Right ventricle myocardium superior (tissue), 1 donor: ENCODE measurements around the gene TNRC6A. TPM values are rescaled to one million over a fixed set of nuclear protein-coding genes. Genes with fewer than 3 reads are reported as not detected.
A peak's percentile ranks its signal among the peaks of the same experiment; 100 is the strongest.
"Not testable (repeated sequence)": the region's sequence is repeated elsewhere in the genome, so short reads cannot be mapped to it uniquely, and the experiment has no call there.

Experiments used
- ATAC-seq: fragments of 200-7000 bp; cut with Tn5 transposase; one replicate; pipeline ENCODE4 v1.9.1; 2020; ENCODE audit warnings: mild to moderate bottlenecking; ENCODE audit not compliant: poor library complexity
- DNase-seq: peaks from one replicate; pipeline ENCODE4 v3.0.0-alpha.2; 2020
- intact Hi-C: fragments of 100-400 bp; cut with DNase I; formaldehyde crosslinking; loops from one replicate; pipeline ENCODE4 v1.11.2; 2022
- total RNA-seq: library from RNA; stranded (reverse); fragmentation: NEBNext Ultra II Directional; extraction: Animal tissue kit (Norgen Biotek cat#: 25700); gene quantifications from one replicate; pipeline ENCODE4 v1.2.1, GENCODE V29; 2021
- donor health status: DM: no; HTN: yes; CAD: no; lungs with severe emphysema.

The TNRC6A gene
- total RNA-seq, 1 donor from 2014 or later: 35.6 TPM

DNA sequence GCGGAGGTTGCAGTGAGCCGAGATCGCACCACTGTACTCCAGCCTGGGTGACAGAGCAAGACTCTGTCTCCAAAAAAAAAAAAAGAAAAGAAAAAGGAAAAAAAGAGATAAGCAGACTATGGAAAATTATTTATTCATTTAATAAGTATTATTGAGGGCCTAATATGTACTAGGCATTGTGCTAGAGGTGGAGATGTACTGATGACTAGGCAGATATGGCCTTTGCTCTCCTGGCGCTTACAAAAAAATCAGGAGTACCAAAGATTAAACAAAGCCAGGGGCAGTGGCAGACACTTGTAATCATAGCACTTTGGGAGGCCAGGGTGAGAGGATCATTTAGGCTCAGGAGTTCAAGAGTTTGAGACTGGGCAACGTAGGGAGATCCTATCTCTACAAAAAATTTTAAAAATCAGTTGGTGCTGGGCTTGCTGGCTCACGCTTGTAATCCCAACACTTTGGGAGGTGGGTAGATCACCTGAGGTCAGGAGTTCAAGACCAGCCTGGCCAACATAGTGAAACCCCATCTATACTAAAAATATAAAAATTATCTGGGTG lies 10.4 kb upstream of the TNRC6A start:
- intact Hi-C loops: no loop called here
- ATAC-seq (no peak), DNase-seq (no peak)

- ATAC-seq (no peak), DNase-seq (no peak)
- intact Hi-C loops: no loop called here
Observed at GRCh38 chr16:24721830-24722238, 7.6 kb upstream of the TNRC6A start.

- DNase-seq (no peak), ATAC-seq (no peak)
- intact Hi-C loops: no loop called here
Observed at GRCh38 chr16:24723663-24724062, 5.8 kb upstream of the TNRC6A start.

GRCh38 chr16:24728011-24728410 lies 1.4 kb upstream of the TNRC6A start:
- intact Hi-C loops: no loop called here
- ATAC-seq (no peak), DNase-seq (no peak)

DNA sequence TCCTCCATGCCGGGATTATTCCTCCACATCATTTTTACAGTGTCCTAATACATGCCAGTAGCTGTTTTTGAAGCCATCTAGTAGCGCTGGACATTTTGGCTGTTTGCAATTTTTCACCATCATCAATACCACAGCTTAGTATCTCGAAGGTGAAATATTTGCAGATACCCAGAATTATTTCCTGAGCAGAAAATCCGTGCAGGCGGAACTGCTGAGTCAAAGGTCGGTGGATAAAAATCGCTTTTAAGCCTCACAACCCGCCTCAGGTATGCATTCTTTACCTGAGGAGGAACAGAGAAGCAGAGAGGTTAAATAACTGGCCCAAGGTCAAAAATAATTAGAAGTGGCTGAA lies 584 bp upstream of the TNRC6A start:
- ATAC-seq (no peak), DNase-seq (no peak)
- intact Hi-C loops: no loop called here

- peak; percentile 45 for DNase-seq
- intact Hi-C loops: loop anchor here (2.0 kb wide), 1 partner anchor 47 kb away; no protein-coding TSS in a partner anchor
- peak; percentile 9 for ATAC-seq
Observed at GRCh38 chr16:24729951-24730815, 732 bp downstream of the TNRC6A start.

DNA sequence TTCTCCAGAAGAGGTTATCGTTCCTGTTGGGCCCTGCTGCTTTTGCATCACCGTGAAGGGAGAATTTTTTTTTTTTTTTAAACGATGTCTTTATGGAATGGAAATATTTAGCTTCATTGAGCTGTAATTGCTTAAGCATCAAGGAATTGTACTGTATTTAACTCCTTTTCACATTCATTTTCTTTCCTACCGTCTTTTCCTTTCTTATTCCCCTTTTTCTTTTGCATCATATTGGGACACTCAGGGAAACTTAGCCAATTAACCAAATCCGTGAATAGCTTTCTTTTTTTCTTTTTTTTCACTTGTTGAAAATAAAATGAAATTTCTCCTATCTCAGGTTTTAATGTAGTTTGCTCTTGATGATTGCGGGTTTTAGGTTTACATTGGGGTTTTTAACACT lies 1.5 kb downstream of the TNRC6A start:
- intact Hi-C loops: loop anchor here (2.0 kb wide), 1 partner anchor 46 kb away; no protein-coding TSS in a partner anchor

DNA sequence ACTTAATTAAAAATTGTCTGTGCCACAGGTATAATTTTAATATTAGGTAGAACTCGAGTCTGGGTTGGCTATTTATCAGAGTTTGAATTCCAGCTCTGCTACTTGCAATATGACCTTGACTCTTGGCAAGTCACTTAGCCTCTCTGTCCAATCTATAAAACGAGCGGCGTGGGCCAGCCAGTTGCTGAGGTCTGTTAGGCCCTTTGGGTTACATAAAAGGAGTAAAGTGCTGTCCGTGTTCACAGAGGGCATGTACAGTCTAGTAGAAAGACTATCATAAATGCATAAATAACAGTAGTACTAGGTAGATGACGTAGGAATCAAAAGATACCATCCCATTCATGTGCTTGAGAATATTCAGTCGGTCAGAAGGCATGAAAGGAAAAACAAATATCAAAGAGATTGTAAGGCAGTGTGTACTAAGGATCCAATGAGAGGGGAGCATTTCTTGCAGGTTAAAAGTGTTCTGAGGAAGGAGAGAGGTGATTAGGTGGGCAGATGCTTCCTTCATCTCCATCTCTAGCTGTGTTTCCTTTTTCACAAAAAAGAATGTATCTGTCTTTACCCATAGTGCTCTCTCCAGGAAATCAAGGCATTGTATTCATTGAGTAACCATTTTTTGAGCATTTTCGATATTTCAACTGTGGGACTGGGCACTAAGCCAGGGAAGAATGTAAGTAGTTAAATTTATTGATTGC lies 2.4 kb downstream of the TNRC6A start:
- ATAC-seq: peak; percentile 67
- intact Hi-C loops: loop anchor here (2.0 kb wide), 1 partner anchor 45 kb away; no protein-coding TSS in a partner anchor
- DNase-seq: peak; percentile 80

More for the DNA sequence above, 1.5 kb downstream of the TNRC6A start:
- no peak for ATAC-seq
- DNase-seq: no peak

DNA sequence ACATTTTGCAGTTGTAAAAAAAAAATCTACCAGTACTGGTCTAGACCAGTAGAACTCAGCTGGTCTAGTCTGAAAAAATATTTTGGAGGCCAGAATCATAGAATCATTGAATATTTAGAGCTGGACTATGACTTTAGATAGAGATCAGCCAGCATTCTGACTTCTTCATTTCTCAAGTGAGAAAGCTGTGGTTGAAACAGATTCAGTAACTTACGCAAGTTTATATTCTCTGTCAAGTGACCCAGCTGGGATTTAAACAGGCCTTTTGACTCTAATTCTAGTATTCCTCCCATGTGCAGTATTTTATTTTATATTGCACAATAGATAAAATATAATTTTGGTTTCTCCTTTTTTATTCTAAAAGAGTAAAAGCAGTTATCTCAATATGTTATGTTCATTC lies 4.9 kb downstream of the TNRC6A start:
- ATAC-seq (peak; percentile 3), DNase-seq (no peak)
- intact Hi-C loops: no loop called here

DNA sequence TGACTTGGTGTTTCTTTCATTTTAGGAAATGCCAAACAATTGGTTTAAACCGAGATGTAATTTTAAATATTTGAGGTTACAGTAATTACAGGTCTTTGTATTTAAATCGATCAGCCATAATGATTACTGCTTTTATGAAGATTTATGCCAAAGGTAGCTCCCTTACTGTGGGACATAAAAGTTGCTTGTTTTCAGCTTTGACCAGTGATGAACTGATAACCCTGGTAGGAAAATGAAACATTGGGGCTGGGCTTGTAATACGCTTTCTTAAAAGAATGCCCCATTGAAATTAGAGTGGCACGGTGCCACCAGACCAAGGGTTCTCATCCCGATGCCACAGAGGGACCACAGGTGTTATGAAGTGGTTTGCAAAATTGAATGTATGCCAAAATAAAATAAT lies 7.3 kb downstream of the TNRC6A start:
- no peak for DNase-seq
- no peak for ATAC-seq
- intact Hi-C loops: no loop called here

- ATAC-seq: peak; percentile 26
- intact Hi-C loops: no loop called here
Observed at GRCh38 chr16:24737391-24737871, 8.0 kb downstream of the TNRC6A start.

GRCh38 chr16:24737916-24738594 lies 8.6 kb downstream of the TNRC6A start:
- ATAC-seq: no peak
- intact Hi-C loops: no loop called here
- no peak for DNase-seq

More at GRCh38 chr16:24737391-24737871, 8.0 kb downstream of the TNRC6A start:
- DNase-seq: no peak

DNA sequence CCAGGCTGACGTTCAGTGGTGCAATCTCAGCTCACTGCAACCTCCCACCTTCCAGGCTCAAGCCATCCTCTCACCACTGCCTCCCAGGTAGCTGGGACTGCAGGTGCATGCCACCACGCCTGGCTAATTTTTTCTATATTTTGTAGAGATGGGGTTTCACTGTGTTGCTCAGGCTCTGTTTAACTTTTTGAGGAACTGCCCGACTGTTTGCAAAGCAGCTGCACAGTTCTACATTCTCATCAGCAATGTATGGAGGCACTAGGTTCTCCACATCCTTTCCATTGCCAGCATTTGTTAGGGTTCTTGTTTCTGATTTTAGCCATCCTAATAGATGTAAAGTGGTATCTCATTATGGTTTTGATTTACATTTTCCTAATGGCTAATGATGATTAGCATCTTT lies 9.4 kb downstream of the TNRC6A start:
- no peak for DNase-seq
- intact Hi-C loops: no loop called here
- no peak for ATAC-seq

DNA sequence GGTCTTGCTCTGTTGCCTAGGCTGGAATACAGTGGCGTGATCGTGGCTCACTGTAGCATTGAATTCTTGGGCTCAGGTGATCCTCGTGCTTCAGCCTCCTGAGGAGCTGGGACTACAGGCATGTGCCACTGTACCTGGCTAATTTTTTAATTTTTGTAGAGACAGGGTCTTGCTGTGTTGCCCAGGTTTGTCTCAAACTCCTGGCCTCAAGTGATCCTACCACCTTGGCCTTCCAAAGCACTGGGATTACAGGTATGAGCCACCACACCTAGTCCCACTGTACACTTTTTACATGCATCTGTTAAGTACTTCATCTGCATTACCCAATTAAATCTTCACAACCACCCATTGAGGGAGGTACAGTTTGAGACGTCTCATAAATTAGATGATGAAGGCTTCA lies 12.4 kb downstream of the TNRC6A start:
- ATAC-seq: no peak
- DNase-seq: no peak
- intact Hi-C loops: no loop called here

- DNase-seq, ATAC-seq, intact Hi-C loops: not testable (repeated sequence)
Observed at GRCh38 chr16:24742610-24743009, 13.2 kb downstream of the TNRC6A start.

GRCh38 chr16:24745391-24745790 lies 15.9 kb downstream of the TNRC6A start:
- ATAC-seq (no peak), DNase-seq (no peak)
- intact Hi-C loops: no loop called here

GRCh38 chr16:24745791-24746190 lies 16.3 kb downstream of the TNRC6A start:
- ATAC-seq (no peak), DNase-seq (no peak)
- intact Hi-C loops: no loop called here

GRCh38 chr16:24747441-24747840 lies 18.0 kb downstream of the TNRC6A start:
- intact Hi-C loops: no loop called here
- DNase-seq (no peak), ATAC-seq (no peak)

GRCh38 chr16:24748242-24748641 lies 18.8 kb downstream of the TNRC6A start:
- intact Hi-C loops: no loop called here
- DNase-seq: no peak
- ATAC-seq: peak; percentile 89
